ENCODE results near the gene ELF1.
A peak's percentile ranks its signal among the peaks of the same experiment; 100 is the strongest.
"Not testable (repeated sequence)": the region's sequence is repeated elsewhere in the genome, so short reads cannot be mapped to it uniquely, and the experiment has no call there.

ELF1 gene

DNA sequence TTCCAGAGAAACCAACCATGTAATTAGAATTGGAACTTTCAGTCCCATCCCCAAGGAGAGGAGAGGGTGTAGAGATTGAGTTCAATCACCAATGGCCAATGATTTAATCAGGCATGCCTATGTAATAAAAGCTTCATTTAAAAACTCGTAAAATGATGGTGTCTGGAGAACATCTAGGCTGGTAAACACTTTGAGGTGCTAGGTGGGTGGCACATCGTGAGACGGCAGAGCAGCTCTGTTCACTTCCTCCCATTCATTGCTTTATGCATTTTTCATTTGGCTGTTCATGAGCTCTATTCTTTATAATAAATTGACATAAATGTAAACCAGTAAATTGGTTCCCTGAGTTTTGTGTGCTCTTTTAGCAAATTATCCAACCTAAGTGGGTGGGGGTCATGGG lies 90.1 kb downstream of the ELF1 start:
- H3K4me3 ChIP-seq (ENCODE audit: low read depth, low read length), result no peak overlapping the region
- TF ChIP-seq, protein P1, sequence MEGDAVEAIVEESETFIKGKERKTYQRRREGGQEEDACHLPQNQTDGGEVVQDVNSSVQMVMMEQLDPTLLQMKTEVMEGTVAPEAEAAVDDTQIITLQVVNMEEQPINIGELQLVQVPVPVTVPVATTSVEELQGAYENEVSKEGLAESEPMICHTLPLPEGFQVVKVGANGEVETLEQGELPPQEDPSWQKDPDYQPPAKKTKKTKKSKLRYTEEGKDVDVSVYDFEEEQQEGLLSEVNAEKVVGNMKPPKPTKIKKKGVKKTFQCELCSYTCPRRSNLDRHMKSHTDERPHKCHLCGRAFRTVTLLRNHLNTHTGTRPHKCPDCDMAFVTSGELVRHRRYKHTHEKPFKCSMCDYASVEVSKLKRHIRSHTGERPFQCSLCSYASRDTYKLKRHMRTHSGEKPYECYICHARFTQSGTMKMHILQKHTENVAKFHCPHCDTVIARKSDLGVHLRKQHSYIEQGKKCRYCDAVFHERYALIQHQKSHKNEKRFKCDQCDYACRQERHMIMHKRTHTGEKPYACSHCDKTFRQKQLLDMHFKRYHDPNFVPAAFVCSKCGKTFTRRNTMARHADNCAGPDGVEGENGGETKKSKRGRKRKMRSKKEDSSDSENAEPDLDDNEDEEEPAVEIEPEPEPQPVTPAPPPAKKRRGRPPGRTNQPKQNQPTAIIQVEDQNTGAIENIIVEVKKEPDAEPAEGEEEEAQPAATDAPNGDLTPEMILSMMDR (IDR thresholded peaks at IDR 0.05; ENCODE audit: low read depth, low read length), result no peak

DNA sequence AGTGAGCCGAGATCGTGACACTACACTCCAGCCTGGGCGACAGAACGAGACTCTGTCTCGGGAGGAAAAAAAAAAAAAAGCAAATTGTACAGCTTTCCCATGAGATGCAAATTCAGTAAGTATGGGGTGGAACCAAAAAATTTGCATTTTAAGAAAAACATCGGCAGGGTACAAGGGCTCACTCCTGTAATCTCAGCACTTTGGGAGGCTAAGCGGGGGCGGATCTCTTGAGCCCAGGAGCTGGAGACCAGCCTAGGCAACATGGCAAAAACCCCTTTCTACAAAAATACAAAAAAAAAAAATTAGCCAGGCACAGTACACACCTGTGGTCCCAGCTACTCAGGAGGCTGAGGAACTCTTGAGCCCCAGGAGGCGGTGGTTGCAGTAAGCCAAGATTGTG lies 91.2 kb downstream of the ELF1 start:
- H3K4me3 ChIP-seq (ENCODE audit: low read depth, low read length), result no peak overlapping the region
- TF ChIP-seq, protein P1 (IDR thresholded peaks at IDR 0.05; ENCODE audit: low read depth, low read length), result no peak

DNA sequence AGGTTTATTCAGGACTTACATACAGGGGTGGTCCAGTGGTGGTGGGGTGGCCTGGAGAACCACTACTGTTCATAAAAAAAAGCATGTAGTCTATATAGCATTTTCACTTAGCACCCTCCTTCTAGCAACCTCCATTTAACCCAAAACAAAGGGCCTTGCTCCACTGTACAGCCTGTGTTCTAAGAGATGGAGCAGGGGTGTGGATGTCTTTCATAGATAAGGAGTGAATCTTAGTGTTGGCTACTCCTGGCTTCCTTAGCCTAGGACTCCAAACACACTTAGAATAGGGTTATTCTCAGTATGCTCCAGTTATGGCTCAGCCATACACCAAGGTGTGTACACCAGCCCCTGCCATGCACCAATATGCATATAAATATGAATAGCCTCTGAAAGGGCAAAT lies 95.2 kb downstream of the ELF1 start:
- no peak overlapping the region for H3K4me3 ChIP-seq (ENCODE audit: low read depth, low read length)
- TF ChIP-seq, protein P1 (IDR thresholded peaks at IDR 0.05; ENCODE audit: low read depth, low read length), result no peak

DNA sequence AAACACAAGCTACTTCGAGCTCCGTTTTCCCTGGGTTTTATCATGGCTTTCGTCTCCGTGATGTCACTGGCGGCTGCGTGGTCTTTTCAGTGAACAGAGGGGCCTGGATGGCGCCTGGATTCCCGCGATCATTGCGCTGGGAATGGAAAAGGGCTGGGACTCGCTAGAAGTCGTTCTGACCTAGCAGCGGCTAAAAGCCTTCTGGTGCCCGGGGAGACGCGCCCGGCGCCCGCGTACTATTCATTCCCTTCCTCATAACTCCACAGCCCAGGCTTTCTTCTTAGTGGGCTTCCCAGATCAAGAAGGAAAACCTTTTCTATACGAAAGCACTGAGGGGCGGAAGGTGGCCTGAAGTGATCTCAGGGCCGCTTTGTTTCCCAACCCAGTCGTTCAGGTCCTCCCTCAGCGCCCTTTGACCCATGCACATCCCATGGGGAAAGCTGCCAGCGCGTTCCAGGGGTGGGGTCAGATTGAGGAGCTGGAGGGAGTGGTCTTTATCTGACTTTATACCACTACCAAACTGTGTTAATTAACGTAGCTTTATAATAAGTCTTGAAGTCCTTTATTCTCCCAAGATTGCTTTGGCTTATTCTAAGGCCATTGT lies 96.6 kb downstream of the ELF1 start:
- no peak overlapping the region for H3K4me3 ChIP-seq (ENCODE audit: low read depth, low read length)
- TF ChIP-seq, protein P1 (IDR thresholded peaks at IDR 0.05; ENCODE audit: low read depth, low read length), result no peak

DNA sequence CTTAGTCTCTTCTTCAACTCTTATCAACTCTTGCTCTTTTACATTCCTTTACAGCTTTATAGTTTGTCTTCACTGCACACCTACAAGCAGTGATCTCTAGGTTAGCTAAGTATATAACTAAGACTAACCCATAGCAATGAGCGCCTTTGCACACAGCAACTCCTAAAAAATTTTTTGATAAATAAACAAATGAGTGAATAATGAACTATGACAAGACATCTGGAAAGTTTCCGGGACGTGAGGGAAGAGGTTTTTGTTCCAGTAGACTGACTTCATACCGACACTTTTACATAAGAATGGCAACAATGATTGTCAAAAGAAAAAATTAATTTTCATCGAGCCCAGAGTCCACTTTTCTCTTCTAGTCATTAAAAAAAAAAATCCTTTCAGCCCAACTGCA lies 98.3 kb downstream of the ELF1 start:
- TF ChIP-seq, protein P1 (IDR thresholded peaks at IDR 0.05; ENCODE audit: low read depth, low read length), result no peak

DNA sequence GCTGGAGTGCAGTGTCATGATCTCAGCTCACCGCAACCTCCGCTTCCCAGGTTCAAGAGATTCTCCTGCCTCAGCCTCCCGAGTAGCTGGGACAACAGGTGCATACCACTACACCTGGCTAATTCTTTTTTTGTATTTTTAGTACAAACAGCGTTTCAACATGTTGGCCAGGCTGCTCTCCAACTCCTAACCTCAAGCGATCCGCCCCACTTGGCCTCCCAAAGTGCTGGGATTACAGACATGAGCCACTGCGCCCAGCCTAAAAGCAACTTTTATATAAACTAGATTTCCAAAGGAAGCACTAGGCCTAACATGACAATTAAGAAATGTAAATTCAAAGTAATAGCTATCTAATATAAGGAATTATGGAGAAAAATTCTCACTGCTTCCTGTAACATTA lies 99.2 kb downstream of the ELF1 start:
- not testable (repeated sequence) for H3K4me3 ChIP-seq (ENCODE audit: low read depth, low read length)

More for the DNA sequence above, 98.3 kb downstream of the ELF1 start:
- H3K4me3 ChIP-seq (ENCODE audit: low read depth, low read length), result peak overlapping the region; percentile 76

DNA sequence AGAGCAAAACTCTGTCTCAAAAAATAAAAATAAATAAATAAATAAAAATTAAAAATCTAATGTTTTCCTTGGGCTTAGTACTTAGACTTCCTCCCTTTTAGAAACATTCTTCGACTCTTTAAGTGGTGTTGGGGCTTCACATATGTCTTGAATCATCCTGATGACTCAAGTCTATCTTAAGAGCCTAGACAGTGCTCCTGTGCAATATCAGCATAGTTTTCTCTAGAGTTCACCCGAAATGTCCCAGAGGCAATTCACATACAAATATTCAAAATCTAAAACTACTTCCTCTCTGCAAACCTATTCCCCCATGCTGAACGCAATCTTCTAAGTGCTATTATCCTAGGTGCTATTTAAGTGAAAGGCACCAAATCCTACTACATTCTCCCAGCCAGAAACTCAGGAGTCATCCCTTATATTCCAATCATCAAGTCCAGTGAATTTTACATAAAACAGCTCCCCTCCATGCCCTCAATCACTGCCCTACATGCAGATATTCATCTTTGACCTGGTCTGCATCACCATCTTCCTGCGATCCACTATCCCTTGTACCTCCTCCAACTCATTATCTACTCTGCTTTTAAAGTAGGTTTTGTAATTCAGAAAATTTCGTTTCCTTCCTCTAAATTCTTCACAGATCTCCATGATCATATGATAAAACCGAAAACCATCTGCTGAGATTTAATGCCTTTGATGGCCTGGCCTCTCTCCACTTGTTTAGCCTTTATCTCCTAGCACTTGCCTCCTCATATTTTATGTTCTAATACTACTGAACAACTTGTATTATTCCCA lies 102.7 kb downstream of the ELF1 start:
- TF ChIP-seq, protein P1 (IDR thresholded peaks at IDR 0.05; ENCODE audit: low read depth, low read length), result no peak

DNA sequence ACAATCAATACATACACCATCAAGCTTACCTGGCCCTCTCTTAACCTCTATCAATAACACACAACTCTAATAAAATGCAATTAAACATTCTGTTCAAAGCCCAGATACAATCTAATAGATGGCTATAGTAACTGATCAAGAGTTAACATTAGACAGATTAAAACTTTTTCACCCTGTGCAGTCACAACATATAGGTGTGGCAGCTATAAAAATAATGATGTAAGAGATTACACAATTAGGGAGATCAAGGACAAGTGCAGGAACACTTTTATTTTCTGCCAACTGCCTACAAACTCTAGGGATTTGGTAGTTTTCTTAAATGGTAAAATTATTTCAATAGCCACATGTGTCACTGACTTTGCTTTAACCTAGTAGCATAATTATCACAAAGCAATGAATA lies 104.3 kb downstream of the ELF1 start:
- H3K4me3 ChIP-seq (ENCODE audit: low read depth, low read length), result not testable (repeated sequence)

More for the DNA sequence above, 102.7 kb downstream of the ELF1 start:
- no peak overlapping the region for H3K4me3 ChIP-seq (ENCODE audit: low read depth, low read length)

Measured in WI38 (cell line).